ENCODE measurements around the gene JAKMIP1. TPM values are rescaled to one million over a fixed set of nuclear protein-coding genes. Genes with fewer than 3 reads are reported as not detected.

JAKMIP1 gene
- total RNA-seq, 2 experiments from 2014 or later, result 4.0 to 5.1 TPM

GRCh38 chr4:6162885-6163284, 37.5 kb downstream of the JAKMIP1 start:
- no peak overlapping the region for H3K4me2 ChIP-seq (ENCODE audit: low read length)
- no peaks in the 10 kb centered on the region for H3K9me3 ChIP-seq (ENCODE audit: low read length)
- POLR2A ChIA-PET, result interaction anchor here (0.6 kb wide), 1 partner anchor 47 kb away, joined by 3 read pairs; no protein-coding TSS in a partner anchor
- BruUV-seq (replicated peaks), result no TSS peak
- H3K36me3 ChIP-seq (ENCODE audit: insufficient read depth, low read length), result no peaks in the 10 kb centered on the region
- H3K4me1 ChIP-seq (ENCODE audit: insufficient read depth, low read length, poor library complexity, severe bottlenecking), result no peaks in the 10 kb centered on the region
- CTCF ChIA-PET (ENCODE audit: unreplicated experiment), result interaction anchor here (0.6 kb wide), 1 partner anchor 33 kb away, joined by 3 read pairs; no protein-coding TSS in a partner anchor
- H3K27ac ChIP-seq (ENCODE audit: low read depth, low read length, poor library complexity, severe bottlenecking), result no peak overlapping the region
- no peaks in the 10 kb centered on the region for H3K9me2 ChIP-seq (ENCODE audit: insufficient read depth, low read length)
- H2AFZ ChIP-seq (ENCODE audit: low read length), result no peak overlapping the region
- H3K4me3 ChIP-seq (ENCODE audit: low read depth, low read length, poor library complexity, severe bottlenecking), result no peak overlapping the region
- no peaks in the 10 kb centered on the region for H4K20me1 ChIP-seq (ENCODE audit: insufficient read depth, low read length)
- no peaks in the 10 kb centered on the region for H3K79me2 ChIP-seq (ENCODE audit: insufficient read depth, low read depth, low read length)
- no peak for DNase-seq (ENCODE audit: low spot score)
- intact Hi-C loops (cut with micrococcal nuclease; ENCODE audit: unreplicated experiment), result no loop called here
- TF ChIP-seq CTCF (conservative IDR thresholded peaks at IDR 0.05; ENCODE audit: low read length) (no peak), EZH2phosphoT487 (IDR thresholded peaks at IDR 0.05; ENCODE audit: borderline replicate concordance, low read depth, low read length) (no peak)

- Histone ChIP-seq H3K27ac (ENCODE audit: low read depth, low read length, poor library complexity, severe bottlenecking) (no peak overlapping the region), H3K4me1 (ENCODE audit: insufficient read depth, low read length, poor library complexity, severe bottlenecking) (no peaks in the 10 kb centered on the region), H3K36me3 (ENCODE audit: insufficient read depth, low read length) (no peaks in the 10 kb centered on the region), H3K9me2 (ENCODE audit: insufficient read depth, low read length) (no peaks in the 10 kb centered on the region), H3K79me2 (ENCODE audit: insufficient read depth, low read depth, low read length) (no peaks in the 10 kb centered on the region), H2AFZ (ENCODE audit: low read length) (no peak overlapping the region), H3K4me3 (ENCODE audit: low read depth, low read length, poor library complexity, severe bottlenecking) (no peak overlapping the region), H4K20me1 (ENCODE audit: insufficient read depth, low read length) (no peaks in the 10 kb centered on the region), H3K4me2 (ENCODE audit: low read length) (no peak overlapping the region), H3K9me3 (ENCODE audit: low read length) (no peaks in the 10 kb centered on the region)
- intact Hi-C loops (cut with micrococcal nuclease; ENCODE audit: unreplicated experiment), result no loop called here
- no peak for DNase-seq (ENCODE audit: low spot score)
- ChIA-PET POLR2A (no interaction called here), CTCF (ENCODE audit: unreplicated experiment) (no interaction called here)
- BruUV-seq (replicated peaks), result no TSS peak
- no peak for TF ChIP-seq EZH2phosphoT487 (IDR thresholded peaks at IDR 0.05; ENCODE audit: borderline replicate concordance, low read depth, low read length)
- no peak for TF ChIP-seq CTCF (conservative IDR thresholded peaks at IDR 0.05; ENCODE audit: low read length)
These were observed 38.4 kb downstream of the JAKMIP1 start for GRCh38 chr4:6161921-6162464.

- ChIA-PET CTCF (ENCODE audit: unreplicated experiment) (no interaction called here), POLR2A (no interaction called here)
- no peaks in the 10 kb centered on the region for H3K9me2 ChIP-seq (ENCODE audit: insufficient read depth, low read length)
- no peaks in the 10 kb centered on the region for H3K9me3 ChIP-seq (ENCODE audit: low read length)
- BruUV-seq (replicated peaks), result no TSS peak
- intact Hi-C loops (cut with micrococcal nuclease; ENCODE audit: unreplicated experiment), result no loop called here
- no peaks in the 10 kb centered on the region for H3K36me3 ChIP-seq (ENCODE audit: insufficient read depth, low read length)
- H3K79me2 ChIP-seq (ENCODE audit: insufficient read depth, low read depth, low read length), result no peaks in the 10 kb centered on the region
- H3K4me3 ChIP-seq (ENCODE audit: low read depth, low read length, poor library complexity, severe bottlenecking), result no peak overlapping the region
- no peak overlapping the region for H3K4me2 ChIP-seq (ENCODE audit: low read length)
- TF ChIP-seq CTCF (conservative IDR thresholded peaks at IDR 0.05; ENCODE audit: low read length) (no peak), EZH2phosphoT487 (IDR thresholded peaks at IDR 0.05; ENCODE audit: borderline replicate concordance, low read depth, low read length) (no peak)
- no peak for DNase-seq (ENCODE audit: low spot score)
- no peak overlapping the region for H3K27ac ChIP-seq (ENCODE audit: low read depth, low read length, poor library complexity, severe bottlenecking)
- no peaks in the 10 kb centered on the region for H3K4me1 ChIP-seq (ENCODE audit: insufficient read depth, low read length, poor library complexity, severe bottlenecking)
- no peaks in the 10 kb centered on the region for H4K20me1 ChIP-seq (ENCODE audit: insufficient read depth, low read length)
- H2AFZ ChIP-seq (ENCODE audit: low read length), result no peak overlapping the region
These were observed 39.8 kb downstream of the JAKMIP1 start for GRCh38 chr4:6160536-6160935.

Measured in OCI-LY7 (cell line).